B cell (primary cell): ENCODE measurements around the gene SLC9A7. TPM values are rescaled to one million over a fixed set of nuclear protein-coding genes. Genes with fewer than 3 reads are reported as not detected.

Experiments
- ATAC-seq: fragments of 200-7000 bp; cut with Tn5 transposase; one replicate; pipeline ENCODE4 v1.10.0; 2021; ENCODE audit warnings: low read depth, mild to moderate bottlenecking, moderate number of reproducible peaks, moderate library complexity
- CTCF ChIA-PET: fragments of 350-600 bp; sonication (Branson Sonifier 250); formaldehyde crosslinking; loops from one replicate; lab custom pipeline; 2021; ENCODE audit warnings: antibody characterized with exemption, inconsistent platforms; lab: Charles Lee
- POLR2A ChIA-PET: fragments of 350-600 bp; sonication (Branson Sonifier 250); formaldehyde crosslinking; loops from one replicate; lab custom pipeline; 2021; ENCODE audit warnings: antibody characterized with exemption; lab: Charles Lee
- DNase-seq: peaks from one replicate; pipeline ENCODE4 v3.0.0; 2013
- H2AFZ ChIP-seq: 2 replicates; pipeline ENCODE4 v1.6.1; 2012; ENCODE audit warnings: mild to moderate bottlenecking, low read depth, low read length; ENCODE audit not compliant: insufficient read depth, poor library complexity, severe bottlenecking
- H3K27ac ChIP-seq, 2 donors: 1 replicate in 1 of 2; 2 replicates in 1 of 2; pipeline ENCODE4 v1.5.1; 2012 to 2013; ENCODE audit warnings: low read length in 2 of 2, mild to moderate bottlenecking in 2 of 2, moderate library complexity in 1 of 2
- H3K27me3 ChIP-seq, 4 experiments: fragments of 200-600 bp in 1 of 4; sonication (generic) in 1 of 4; replicated peaks in 1 of 4; 1 replicate in 2 of 4; 2 replicates in 2 of 4; pipeline versions ENCODE4 v1.6.1 to v1.7.0; 2013 to 2016; ENCODE audit warnings: low read length in 3 of 4, mild to moderate bottlenecking in 2 of 4, mixed read lengths in 1 of 4, moderate library complexity in 1 of 4; ENCODE audit not compliant: insufficient read depth in 4 of 4, control insufficient read depth in 3 of 4; ENCODE audit errors: control extremely low read depth in 1 of 4
- H3K36me3 ChIP-seq, 2 experiments: replicated peaks in 1 of 2; 1 replicate in 1 of 2; 2 replicates in 1 of 2; pipeline versions ENCODE4 v1.6.1 to v1.7.1; 2013; ENCODE audit warnings: low read length in 1 of 2; ENCODE audit not compliant: insufficient read depth in 2 of 2, control insufficient read depth in 1 of 2; ENCODE audit errors: control extremely low read depth in 1 of 2, extremely low read depth in 1 of 2
- H3K4me1 ChIP-seq, 2 donors: fragments of 200-600 bp in 1 of 2; sonication (generic) in 1 of 2; 1 replicate in 1 of 2; 2 replicates in 1 of 2; pipeline versions ENCODE4 v1.5.1 to v1.6.1; 2013 to 2017; ENCODE audit warnings: low read length in 2 of 2; ENCODE audit not compliant: control insufficient read depth in 2 of 2, insufficient read depth in 2 of 2
- H3K4me2 ChIP-seq: replicated peaks from 2 replicates; pipeline ENCODE3; 2012; ENCODE audit warnings: mild to moderate bottlenecking, low read depth, low read length; ENCODE audit not compliant: poor library complexity, severe bottlenecking
- H3K4me3 ChIP-seq, 5 experiments: fragments of 200-600 bp in 1 of 5; sonication (generic) in 1 of 5; 1 replicate in 3 of 5; 2 replicates in 2 of 5; pipeline versions ENCODE4 v1.5.1 to v1.7.0; 2011 to 2016; ENCODE audit warnings: low read length in 4 of 5, mild to moderate bottlenecking in 4 of 5, low read depth in 2 of 5, control low read depth in 1 of 5, moderate library complexity in 1 of 5; ENCODE audit not compliant: insufficient read depth in 1 of 5; ENCODE audit errors: control extremely low read depth in 1 of 5, extremely low read depth in 1 of 5
- H3K79me2 ChIP-seq: fragments of 200-600 bp; sonication (generic); one replicate; pipeline ENCODE4 v1.6.0; 2016; ENCODE audit warnings: low read length; ENCODE audit not compliant: control insufficient read depth, insufficient read depth
- H3K9ac ChIP-seq: fragments of 200-600 bp; sonication (generic); 2 replicates; pipeline ENCODE4 v1.6.1; 2017; ENCODE audit warnings: mild to moderate bottlenecking, low read length, moderate library complexity
- H3K9me3 ChIP-seq, 3 donors: one replicate each; pipeline versions ENCODE4 v1.6.1 to v1.7.1; 2013; ENCODE audit warnings: low read length in 2 of 3; ENCODE audit not compliant: control insufficient read depth in 2 of 3, insufficient read depth in 1 of 3; ENCODE audit errors: control extremely low read depth in 1 of 3
- H4K20me1 ChIP-seq: 2 replicates; pipeline ENCODE4 v1.6.0; 2012; ENCODE audit warnings: mild to moderate bottlenecking, low read length; ENCODE audit not compliant: insufficient read depth, control insufficient read depth, poor library complexity, severe bottlenecking
- H3K27ac Mint-ChIP-seq: one replicate; pipeline ENCODE4 v1.8.0; 2021; ENCODE audit warnings: mixed read lengths
- H3K27me3 Mint-ChIP-seq: one replicate; pipeline ENCODE4 v1.8.0; 2021; ENCODE audit warnings: mixed read lengths
- H3K4me1 Mint-ChIP-seq: one replicate; pipeline ENCODE4 v1.8.0; 2021; ENCODE audit warnings: mixed read lengths
- H3K4me3 Mint-ChIP-seq: one replicate; pipeline ENCODE4 v1.8.0; 2021; ENCODE audit warnings: mixed read lengths
- H3K9me3 Mint-ChIP-seq: one replicate; pipeline ENCODE4 v1.8.0; 2022; ENCODE audit warnings: mixed read lengths; ENCODE audit not compliant: insufficient read depth
- CTCF ChIP-seq: fragments of 200-600 bp; IDR thresholded peaks from one replicate; pipeline ENCODE4 v1.8.0; 2022; ENCODE audit warnings: antibody characterized with exemption, mild to moderate bottlenecking
- EZH2 ChIP-seq: IDR thresholded peaks from 2 replicates; pipeline ENCODE4 v1.6.1; 2012; ENCODE audit warnings: borderline replicate concordance, low read depth, mild to moderate bottlenecking, moderate library complexity, low read length; ENCODE audit not compliant: insufficient read depth, poor library complexity, severe bottlenecking
- WGBS: methylation state at CpG from one replicate; pipeline ENCODE4 v1.1.5; 2013; ENCODE audit warnings: missing lambda C conversion rate; ENCODE audit not compliant: insufficient coverage; 5-methylcytosine and 5-hydroxymethylcytosine counted together
- intact Hi-C: fragments of 100-400 bp; cut with micrococcal nuclease; formaldehyde crosslinking; loops from one replicate; pipeline ENCODE4 v1.10.0; 2022
- polyA plus RNA-seq: library from polyadenylated mRNA; depleted of rRNA; stranded (reverse); fragments of >200 nt; gene quantifications from 2 replicates; pipeline ENCODE4 v1.2.3, GENCODE V29; 2012
- total RNA-seq, 2 donors: library from RNA; stranded (reverse); fragments of 120-200 nt in 1 of 2; gene quantifications; 1 replicate in 1 of 2; 2 replicates in 1 of 2; pipeline versions ENCODE4 v1.2.3 to v1.2.4, GENCODE V29; 2013 to 2022

SLC9A7 gene
- total and polyA plus RNA-seq, 2 donors (not counting 1 experiment from before 2014, with no cell fraction given) = 24.9 to 53.2 TPM

DNA sequence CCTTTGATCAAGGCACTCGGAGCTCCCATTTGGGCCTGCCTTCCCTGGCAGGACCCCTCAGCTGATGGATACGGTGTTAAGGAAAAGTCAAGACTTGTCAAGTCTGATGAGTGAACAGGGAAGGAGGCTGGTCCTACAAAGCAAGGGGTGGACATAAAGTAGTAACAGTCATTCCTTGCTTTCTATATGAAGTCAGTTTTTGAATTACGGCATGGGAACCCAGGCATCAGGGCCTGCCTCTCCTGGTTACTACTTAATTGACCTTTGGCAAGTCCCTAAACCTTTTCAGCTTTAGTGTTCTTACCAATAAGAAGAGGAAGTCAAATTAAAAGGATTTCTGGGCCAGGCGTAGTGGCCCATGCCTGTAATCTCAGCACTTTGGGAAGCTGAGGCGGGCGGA is 178.3 kb downstream of the SLC9A7 start:
- Histone ChIP-seq H3K36me3 (no peaks in the 10 kb centered on the region), H3K4me3 (no peak overlapping the region), H3K9ac (no peak overlapping the region), H3K4me2 (no peak overlapping the region), H3K27ac (no peak overlapping the region), H4K20me1 (no peaks in the 10 kb centered on the region), H3K79me2 (no peaks in the 10 kb centered on the region), H3K4me1 (peaks cover 2 to 6% of the 10 kb centered on the region in 2 donors), H3K9me3 (no peaks in the 10 kb centered on the region), H3K27me3 (peaks cover 0 to under 1% (median 0%) of the 10 kb centered on the region in 4 experiments), H2AFZ (no peak overlapping the region)
- TF ChIP-seq EZH2 = no peak
- no peak for TF ChIP-seq CTCF
- ATAC-seq (no peak), DNase-seq (no peak)
- H3K27me3 Mint-ChIP-seq = no peaks in the 10 kb centered on the region
- peaks cover 9% of the 10 kb centered on the region for H3K4me1 Mint-ChIP-seq
- ChIA-PET POLR2A (no interaction called here), CTCF (no interaction called here)
- intact Hi-C loops = no loop called here
- 100% methylated on average over 1 of the region's 6 CpGs for WGBS
- H3K4me3 Mint-ChIP-seq = no peak overlapping the region
- H3K9me3 Mint-ChIP-seq = no peaks in the 10 kb centered on the region
- no peak overlapping the region for H3K27ac Mint-ChIP-seq

DNA sequence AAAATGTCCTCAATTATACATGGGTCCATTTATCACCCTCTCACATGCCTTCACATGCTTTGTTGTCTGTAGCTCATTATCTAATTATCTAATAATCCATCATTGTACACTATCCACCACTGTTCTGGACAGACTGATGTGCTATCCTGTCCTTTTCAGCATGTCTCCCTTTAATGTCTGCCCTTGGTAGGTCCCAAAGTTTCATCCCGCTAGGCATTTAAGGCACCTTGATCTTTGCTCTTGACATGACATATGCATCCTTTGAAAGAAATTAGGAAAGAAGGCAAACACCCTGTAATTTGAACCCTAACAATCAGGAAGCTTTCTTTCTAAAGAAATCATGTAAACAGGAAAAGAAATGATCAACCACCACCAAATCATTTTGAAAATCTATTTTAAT is 179.7 kb downstream of the SLC9A7 start:
- Histone ChIP-seq H3K27ac (no peak overlapping the region), H3K4me3 (no peak overlapping the region), H3K4me1 (peaks cover 8 to 12% of the 10 kb centered on the region in 2 donors), H3K4me2 (no peak overlapping the region), H3K9ac (no peak overlapping the region), H4K20me1 (no peaks in the 10 kb centered on the region), H3K27me3 (peaks cover 0 to 5% (median 0%) of the 10 kb centered on the region in 4 experiments), H2AFZ (no peak overlapping the region), H3K9me3 (no peaks in the 10 kb centered on the region), H3K79me2 (no peaks in the 10 kb centered on the region), H3K36me3 (no peaks in the 10 kb centered on the region)
- 100% methylated on average over 1 of the region's 1 CpG for WGBS
- H3K27me3 Mint-ChIP-seq = no peaks in the 10 kb centered on the region
- peaks cover 12% of the 10 kb centered on the region for H3K4me1 Mint-ChIP-seq
- DNase-seq = no peak
- CTCF ChIA-PET = interaction anchor here (1.1 kb wide), 1 partner anchor 17 kb away, joined by 3 read pairs; no protein-coding TSS in a partner anchor
- TF ChIP-seq EZH2 = no peak
- TF ChIP-seq CTCF = no peak
- intact Hi-C loops = no loop called here
- H3K27ac Mint-ChIP-seq = no peak overlapping the region
- no peaks in the 10 kb centered on the region for H3K9me3 Mint-ChIP-seq
- H3K4me3 Mint-ChIP-seq = no peak overlapping the region
- POLR2A ChIA-PET = no interaction called here
- no peak for ATAC-seq
